ENCODE results near the gene LENG8. TPM values are rescaled to one million over a fixed set of nuclear protein-coding genes. Genes with fewer than 3 reads are reported as not detected.

LENG8 gene
- total RNA-seq, 1 experiment from 2014 or later: 148 TPM

GRCh38 chr19:54464630-54465425 lies 15.8 kb downstream of the LENG8 start:
- Histone ChIP-seq H3K9me3 (ENCODE audit: control insufficient read depth, low read depth, low read length) (no peaks in the 10 kb centered on the region), H4K8ac (replicated peaks; ENCODE audit: insufficient read length, low read depth, low read length) (no peak overlapping the region), H3K23me2 (ENCODE audit: insufficient read length, low read depth, low read length, poor library complexity, severe bottlenecking) (peaks cover 11% of the 10 kb centered on the region), H3K9ac (ENCODE audit: extremely low read depth, insufficient read length, low read length) (peak overlapping the region; percentile 23), H4K20me1 (ENCODE audit: control insufficient read depth, insufficient read depth, insufficient read length) (no peaks in the 10 kb centered on the region), H2BK20ac (ENCODE audit: low read depth, low read length, poor library complexity, severe bottlenecking) (no peak overlapping the region), H2BK15ac (ENCODE audit: low read depth, low read length) (no peak overlapping the region), H3T11ph (ENCODE audit: low read length) (no peak overlapping the region), H3K4me2 (ENCODE audit: insufficient read depth, insufficient read length, low read length) (peak overlapping the region; percentile 32), H3K27me3 (ENCODE audit: insufficient read depth, low read length) (no peaks in the 10 kb centered on the region; the same call in 1 of the 2 replicates), H3K4me1 (ENCODE audit: insufficient read depth, low read length) (no peaks in the 10 kb centered on the region), H2BK5ac (ENCODE audit: insufficient read length, low read length) (no peak overlapping the region), H3K27ac (ENCODE audit: insufficient read length, low read depth, low read length) (no peak overlapping the region), H2BK12ac (ENCODE audit: insufficient read length, low read depth, low read length) (no peak overlapping the region), H4K5ac (ENCODE audit: insufficient read length, low read depth, low read length) (no peak overlapping the region), H3K79me1 (ENCODE audit: insufficient read depth, low read depth, low read length, poor library complexity, severe bottlenecking) (no peaks in the 10 kb centered on the region), H3K56ac (ENCODE audit: insufficient read length, low read depth, low read length) (no peak overlapping the region), H3K23ac (ENCODE audit: insufficient read length, low read depth, low read length) (no peak overlapping the region), H2BK120ac (ENCODE audit: low read depth, low read length, poor library complexity, severe bottlenecking) (peak overlapping the region; percentile 89), H4K91ac (ENCODE audit: insufficient read length, low read depth, low read length) (no peak overlapping the region), H2AK5ac (ENCODE audit: insufficient read length, low read length) (no peak overlapping the region), H2AFZ (ENCODE audit: low read length) (no peak overlapping the region), H3K4ac (ENCODE audit: low read depth, low read length) (no peak overlapping the region), H3K79me2 (ENCODE audit: insufficient read depth, low read length) (no peaks in the 10 kb centered on the region), H3K14ac (ENCODE audit: insufficient read depth, low read length) (peak overlapping the region; percentile 86; the same call in 1 of the 2 replicates), H3K18ac (ENCODE audit: insufficient read length, low read depth, low read length) (peak overlapping the region; percentile 90)
- Mint-ChIP-seq H3K27ac (peak overlapping the region; percentile 77 to 100 (median 99); a peak in 6 of 7 replicates), H3K36me3 (ENCODE audit: insufficient read depth in 1 of 3, low read depth in 3 of 3) (peaks cover 2 to 18% (median 18%) of the 10 kb centered on the region in 3 experiments; a peak in 6 of 7 replicates), H3K27me3 (ENCODE audit: low read depth) (peaks cover 36% of the 10 kb centered on the region), H3K4me1 (peaks cover 12 to 13% of the 10 kb centered on the region in 2 experiments), H3K9me3 (0 out of 5 replicates have a peak, but pooled peaks cover 0 to 3% of the 10 kb centered on the region in 2 experiments), H3K4me3 (peak overlapping the region; percentile 75 to 84)
- no CpG with 5 or more reads among the region's 87 CpGs for WGBS (ENCODE audit: extremely low coverage, insufficient read length, low lambda C conversion rate)
- DNase-seq: peak; percentile 95
- TF ChIP-seq CTCF (conservative IDR thresholded peaks at IDR 0.05): no peak

Measured in H9 (cell line).